ENCODE data around the gene MGLL. TPM values are rescaled to one million over a fixed set of nuclear protein-coding genes. Genes with fewer than 3 reads are reported as not detected.

MGLL gene
- total RNA-seq, 1 donor from 2014 or later = 45.7 TPM

DNA sequence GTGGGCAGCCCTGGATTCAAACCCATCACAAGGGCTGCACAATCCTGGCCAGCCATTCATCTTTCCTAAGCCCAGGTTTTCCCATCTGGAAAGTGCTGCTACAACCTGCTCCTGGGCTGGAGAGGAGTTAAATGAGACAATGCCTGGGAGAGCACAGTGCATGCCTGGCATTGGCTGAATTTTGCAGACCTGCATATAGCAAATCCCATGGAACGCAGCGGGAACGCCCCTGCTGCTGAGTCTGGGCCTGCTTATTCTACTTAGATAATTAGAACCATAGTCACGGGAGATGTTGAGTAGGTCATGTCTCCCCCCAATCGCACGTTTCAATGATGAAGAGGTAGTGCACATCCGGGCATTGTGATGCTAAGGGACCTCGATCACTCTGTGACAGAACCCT lies 102.9 kb downstream of the MGLL start:
- intact Hi-C loops (cut with DNase I) = no loop called here
- peak; percentile 69 for DNase-seq (ENCODE audit: low spot score)

DNA sequence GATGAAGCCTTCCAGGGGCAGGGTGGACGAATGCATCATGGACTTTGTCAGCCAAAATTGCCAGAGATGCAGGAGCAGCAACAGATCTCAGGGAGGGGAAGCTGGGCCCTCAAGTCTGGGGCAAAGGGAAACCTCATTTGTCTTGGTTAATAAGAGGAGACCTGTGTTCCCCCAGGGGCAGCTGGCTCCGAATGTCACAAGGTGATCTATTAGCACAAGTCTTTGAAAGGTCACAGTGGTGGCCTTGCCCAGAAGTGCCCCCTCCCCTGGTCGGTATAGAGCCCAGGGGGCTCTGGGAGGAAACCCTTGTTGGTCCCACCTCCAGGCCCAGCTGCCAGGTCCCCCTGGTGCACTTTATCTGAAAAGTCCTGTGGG lies 103.4 kb downstream of the MGLL start:
- intact Hi-C loops (cut with DNase I) = no loop called here
- peak; percentile 68 for DNase-seq (ENCODE audit: low spot score)

DNA sequence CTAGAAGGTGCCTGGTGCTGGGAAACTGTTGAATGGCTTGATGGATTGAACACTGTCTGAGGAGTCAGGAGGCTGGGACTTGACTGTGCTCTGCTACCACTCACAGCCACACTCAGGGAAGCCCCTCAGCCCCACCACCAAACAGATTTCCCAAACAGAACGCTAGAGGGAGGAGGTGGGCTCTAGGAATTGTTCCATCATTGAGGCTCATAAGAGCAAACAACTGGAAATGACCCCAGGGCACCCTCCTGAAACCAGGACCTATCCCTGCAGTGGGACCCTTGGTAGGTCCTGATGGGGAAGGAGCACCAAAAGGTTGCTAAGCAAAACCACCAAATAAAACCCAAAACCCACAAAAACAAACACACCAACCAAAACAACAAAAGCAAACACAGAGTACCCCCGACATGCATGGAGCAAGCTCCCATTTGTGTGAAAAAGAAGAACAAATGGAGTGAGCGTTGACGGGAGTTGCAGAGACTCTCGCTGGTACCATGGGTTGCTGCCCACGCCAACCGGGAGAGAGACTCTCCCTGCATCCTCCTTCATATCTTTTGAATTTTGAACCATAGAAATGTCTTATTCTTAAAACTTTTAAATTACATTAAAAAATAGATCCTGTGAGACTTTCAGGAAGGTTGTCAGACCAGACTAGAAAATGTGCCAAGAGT lies 103.9 kb downstream of the MGLL start:
- intact Hi-C loops (cut with DNase I) = no loop called here
- peak; percentile 44 for DNase-seq (ENCODE audit: low spot score)

DNA sequence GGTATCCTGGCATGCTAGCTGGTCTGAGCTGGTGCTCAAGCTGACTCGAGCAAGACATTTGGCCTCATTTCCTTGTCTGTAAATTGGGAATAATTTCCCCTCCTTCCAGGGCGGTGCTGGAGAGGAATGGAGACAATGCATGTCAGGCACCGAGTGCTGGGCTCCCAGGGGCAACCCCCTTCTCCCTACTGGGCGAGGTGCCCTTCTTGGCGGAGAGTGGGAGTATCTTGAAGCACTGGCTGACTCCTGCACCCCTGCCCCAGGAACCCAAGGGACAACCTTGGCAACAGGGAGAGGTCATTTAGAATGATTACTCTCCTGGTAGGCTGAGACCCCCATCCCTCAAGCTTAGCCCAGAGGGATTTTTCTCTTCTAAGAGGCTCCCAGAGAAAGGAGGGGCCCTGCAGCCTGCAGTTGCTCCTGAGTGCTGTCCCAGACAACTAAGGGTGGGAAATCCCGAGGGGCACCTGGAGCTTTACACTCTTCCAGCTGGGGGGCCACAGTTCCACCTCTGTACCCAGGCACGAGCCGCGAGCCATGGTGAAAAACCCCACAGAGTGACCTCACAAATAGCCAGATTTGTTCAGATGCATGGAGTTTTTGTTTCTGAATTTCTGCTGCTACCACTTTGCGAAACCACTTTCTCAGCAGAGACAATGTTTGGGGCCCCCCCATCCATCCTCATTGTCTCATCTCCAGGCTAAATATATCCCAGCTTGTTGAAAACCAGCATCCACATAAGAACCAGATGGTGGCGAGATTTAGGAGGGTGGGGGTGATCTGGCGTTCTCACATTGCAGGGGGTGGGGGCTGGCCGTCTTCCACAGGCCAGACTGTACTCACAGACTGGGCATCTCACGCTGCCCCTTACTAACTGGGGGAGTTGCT lies 104.7 kb downstream of the MGLL start:
- DNase-seq (ENCODE audit: low spot score) = peak; percentile 65
- intact Hi-C loops (cut with DNase I) = no loop called here

DNA sequence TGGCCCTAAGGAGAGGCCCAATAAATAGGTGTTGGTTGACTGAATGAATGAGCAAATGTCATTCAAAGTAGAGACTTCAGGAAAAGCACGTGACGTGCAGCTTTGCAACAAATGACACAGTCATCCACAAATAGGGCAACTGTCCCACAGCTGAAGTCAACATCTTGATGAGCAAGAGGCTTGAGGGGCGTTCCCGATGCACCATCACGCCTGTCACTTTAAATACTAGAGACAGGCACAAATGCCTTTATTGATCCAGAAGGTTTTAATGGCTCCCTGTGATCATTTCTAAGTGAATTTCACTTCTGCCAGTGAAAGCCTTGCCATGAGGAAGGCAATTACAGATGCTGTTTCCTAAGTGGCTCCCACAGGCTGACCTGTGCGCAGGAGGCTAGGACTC lies 105.9 kb downstream of the MGLL start:
- DNase-seq (ENCODE audit: low spot score) = peak; percentile 6
- intact Hi-C loops (cut with DNase I) = no loop called here

DNA sequence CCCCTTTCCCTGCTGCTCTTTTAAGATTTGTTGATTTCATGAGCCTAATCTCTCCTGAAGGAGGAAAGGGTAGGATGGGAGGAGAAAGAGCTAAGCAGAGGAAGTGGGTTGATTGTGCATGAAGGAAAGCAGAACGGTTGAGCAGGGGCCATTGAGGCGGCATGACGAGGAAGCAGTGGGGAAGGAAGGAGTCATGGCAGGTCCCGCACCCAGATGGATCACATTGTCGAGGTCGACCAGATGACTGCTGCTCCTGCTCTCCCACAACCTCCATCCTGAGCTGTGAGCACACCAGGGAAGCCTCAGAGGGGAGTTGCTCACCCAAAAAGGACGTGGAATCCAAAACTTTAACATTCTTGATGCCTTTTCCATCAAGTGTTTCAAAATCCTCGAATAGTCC lies 106.8 kb downstream of the MGLL start:
- peak; percentile 61 for DNase-seq (ENCODE audit: low spot score)
- intact Hi-C loops (cut with DNase I) = no loop called here

DNA sequence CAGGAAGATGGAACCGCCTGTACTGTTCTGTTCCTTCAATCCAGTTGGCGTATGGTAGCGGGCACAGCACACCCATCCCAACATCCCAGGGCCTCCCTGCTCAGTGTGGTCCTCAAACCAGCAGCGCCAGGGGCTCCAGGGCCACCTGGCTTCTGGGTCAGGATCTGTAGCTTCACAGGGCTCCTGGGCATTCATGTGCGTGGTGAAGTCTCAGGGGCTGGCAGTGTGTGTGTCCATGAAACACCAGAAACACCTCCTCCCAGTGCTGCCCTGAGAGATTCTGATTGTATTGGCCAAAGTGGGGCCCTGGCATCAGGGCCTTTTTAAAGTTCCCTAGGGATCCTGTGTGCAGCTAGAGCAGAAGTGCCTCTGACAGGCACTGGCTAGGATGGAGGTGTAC lies 107.4 kb downstream of the MGLL start:
- intact Hi-C loops (cut with DNase I) = loop anchor here (5.0 kb wide), 1 partner anchor 32 kb away; no protein-coding TSS in a partner anchor

DNA sequence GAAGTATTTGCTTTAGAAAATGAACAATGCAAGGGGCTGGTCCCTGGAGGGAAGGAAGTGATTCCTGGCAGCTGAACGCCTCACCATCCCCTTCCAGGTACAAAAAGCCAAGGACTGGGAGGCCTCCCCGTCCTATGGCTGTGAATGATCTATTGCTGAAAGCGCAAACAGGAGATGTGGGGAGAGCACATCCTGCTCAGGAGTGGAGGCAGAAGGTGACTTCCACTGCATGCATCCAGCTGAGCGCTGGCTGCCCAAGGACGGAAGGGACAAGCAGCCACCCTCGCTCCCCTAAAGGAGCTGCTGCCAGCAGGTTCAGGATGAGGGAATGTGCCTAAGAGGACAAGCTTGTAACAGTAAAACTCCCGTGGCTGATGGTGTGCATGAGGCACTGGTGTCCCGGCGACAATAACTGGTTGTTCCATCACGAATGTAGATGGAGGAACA lies 108.2 kb downstream of the MGLL start:
- peak; percentile 73 for DNase-seq (ENCODE audit: low spot score)
- intact Hi-C loops (cut with DNase I) = loop anchor here (5.0 kb wide), 1 partner anchor 33 kb away; no protein-coding TSS in a partner anchor

More for the DNA sequence above, 107.4 kb downstream of the MGLL start:
- peak; percentile 67 for DNase-seq (ENCODE audit: low spot score)

DNA sequence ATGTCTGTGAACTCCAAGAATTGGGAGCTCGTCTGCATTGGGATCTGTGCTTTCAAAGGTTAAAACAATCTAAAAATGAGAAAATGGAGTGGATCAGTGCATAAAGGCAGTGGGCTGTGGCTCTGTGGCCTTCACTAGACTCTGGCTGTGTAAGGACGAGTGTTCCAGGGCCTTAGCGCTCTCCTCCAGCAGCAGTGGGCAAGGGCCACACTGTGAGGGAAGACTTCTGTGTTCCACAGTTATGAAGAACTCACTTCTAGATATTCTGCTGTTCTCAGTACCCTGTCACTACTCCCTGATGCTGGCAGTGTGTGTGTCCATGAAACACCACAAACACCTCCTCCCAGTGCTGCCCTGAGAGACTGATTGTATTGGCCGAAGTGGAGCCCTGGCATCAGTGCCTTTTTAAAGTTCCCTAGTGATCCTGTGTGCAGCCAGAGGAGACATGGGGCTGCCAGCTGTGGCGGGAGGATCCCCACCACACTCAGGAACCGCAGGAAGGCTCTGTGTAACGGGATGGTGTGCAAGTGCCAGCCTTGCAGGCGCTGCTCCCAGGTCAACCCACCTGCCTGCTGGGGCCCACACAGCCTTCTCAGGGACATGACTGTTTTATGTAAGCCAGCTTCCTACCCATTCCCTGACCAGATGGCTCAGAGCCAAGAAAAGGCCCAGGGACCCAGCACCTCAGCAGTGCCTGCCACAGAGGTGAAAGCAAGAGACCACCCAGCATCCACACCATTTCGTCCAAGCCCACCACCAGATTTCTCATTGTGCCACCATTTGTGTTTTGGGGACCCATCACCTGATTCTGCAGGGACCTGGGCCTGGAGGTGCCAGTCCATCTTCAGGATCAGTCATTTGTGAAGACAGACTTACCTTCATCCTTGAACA lies 109.2 kb downstream of the MGLL start:
- DNase-seq (ENCODE audit: low spot score) = peak; percentile 69

DNA sequence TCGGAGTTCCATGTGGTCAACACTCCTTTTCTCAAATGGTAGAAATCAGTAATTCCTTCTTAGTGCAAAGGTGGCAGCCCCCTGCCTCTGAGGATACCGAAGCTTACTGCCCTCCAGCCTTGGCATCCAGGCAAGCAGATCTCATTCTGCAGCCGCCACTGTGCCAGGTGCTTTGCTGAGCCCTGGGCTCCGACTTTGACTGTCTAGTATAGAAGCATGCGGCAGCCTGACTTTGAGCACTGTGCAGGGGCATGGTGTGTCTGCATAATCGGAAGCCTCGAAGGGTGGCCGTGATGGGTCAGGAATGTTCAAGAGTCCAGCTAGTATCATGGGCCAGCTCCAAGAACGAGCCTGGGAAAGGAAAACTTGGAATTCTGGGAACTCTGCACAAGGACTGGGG lies 109.9 kb downstream of the MGLL start:
- peak; percentile 50 for DNase-seq (ENCODE audit: low spot score)
- intact Hi-C loops (cut with DNase I) = loop anchor here (5.0 kb wide), 1 partner anchor 35 kb away; no protein-coding TSS in a partner anchor

More for the DNA sequence above, 109.2 kb downstream of the MGLL start:
- intact Hi-C loops (cut with DNase I) = loop anchor here (5.0 kb wide), 1 partner anchor 34 kb away; no protein-coding TSS in a partner anchor

DNA sequence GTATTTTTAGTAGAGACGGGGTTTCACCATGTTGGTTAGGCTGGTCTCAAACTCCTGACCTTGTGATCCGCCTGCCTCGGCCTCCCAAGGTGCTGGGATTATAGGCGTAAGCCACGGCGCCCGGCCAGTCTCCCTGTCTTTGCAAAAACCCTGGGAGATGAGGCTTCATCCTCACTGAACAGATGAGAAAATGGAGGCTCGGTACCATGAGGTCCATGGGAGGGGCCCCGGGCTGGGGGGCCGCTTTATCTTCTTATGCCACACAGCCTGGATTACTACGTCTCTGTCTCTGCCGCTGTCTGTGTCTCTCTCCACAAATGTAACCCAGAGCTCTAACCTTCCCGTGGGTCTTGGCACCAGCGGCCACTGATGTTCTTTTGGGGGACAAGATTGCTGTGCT lies 110.4 kb downstream of the MGLL start:
- DNase-seq (ENCODE audit: low spot score) = peak; percentile 26
- intact Hi-C loops (cut with DNase I) = loop anchor here (5.0 kb wide), 1 partner anchor 35 kb away; no protein-coding TSS in a partner anchor

DNA sequence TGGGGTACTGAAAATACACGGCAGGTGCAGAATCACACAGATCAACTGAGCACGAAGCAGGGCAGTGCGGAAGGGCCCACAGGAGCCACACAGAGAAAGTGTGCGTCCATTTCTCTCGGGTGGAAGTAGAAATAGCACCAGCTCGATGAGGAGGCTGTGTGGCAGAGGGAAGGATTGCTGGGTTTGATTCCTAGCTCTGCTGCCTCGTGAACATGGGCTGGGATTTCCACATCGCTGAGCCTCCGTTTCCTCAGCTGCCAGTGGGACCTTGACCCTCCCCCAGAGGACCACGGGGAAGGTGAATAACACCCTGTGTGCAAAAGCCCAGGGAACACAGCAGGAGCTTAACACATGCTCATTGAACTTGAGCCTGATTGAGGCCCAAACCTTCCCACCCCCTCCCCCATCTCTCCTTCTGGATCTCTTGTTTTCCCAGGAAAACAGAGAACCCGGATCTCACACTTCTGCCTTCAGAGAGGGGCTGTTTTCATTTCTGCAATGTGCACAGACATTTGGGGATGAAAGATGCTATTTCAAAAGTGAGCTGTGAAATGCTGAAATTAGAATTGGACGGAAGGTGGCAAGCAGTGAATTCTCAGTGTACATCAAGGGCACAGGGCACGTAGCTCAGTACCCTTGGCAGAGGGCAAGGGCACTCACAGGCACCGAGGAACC lies 111.2 kb downstream of the MGLL start:
- intact Hi-C loops (cut with DNase I) = loop anchor here (5.0 kb wide), 1 partner anchor 36 kb away; no protein-coding TSS in a partner anchor
- DNase-seq (ENCODE audit: low spot score) = peak; percentile 56

DNA sequence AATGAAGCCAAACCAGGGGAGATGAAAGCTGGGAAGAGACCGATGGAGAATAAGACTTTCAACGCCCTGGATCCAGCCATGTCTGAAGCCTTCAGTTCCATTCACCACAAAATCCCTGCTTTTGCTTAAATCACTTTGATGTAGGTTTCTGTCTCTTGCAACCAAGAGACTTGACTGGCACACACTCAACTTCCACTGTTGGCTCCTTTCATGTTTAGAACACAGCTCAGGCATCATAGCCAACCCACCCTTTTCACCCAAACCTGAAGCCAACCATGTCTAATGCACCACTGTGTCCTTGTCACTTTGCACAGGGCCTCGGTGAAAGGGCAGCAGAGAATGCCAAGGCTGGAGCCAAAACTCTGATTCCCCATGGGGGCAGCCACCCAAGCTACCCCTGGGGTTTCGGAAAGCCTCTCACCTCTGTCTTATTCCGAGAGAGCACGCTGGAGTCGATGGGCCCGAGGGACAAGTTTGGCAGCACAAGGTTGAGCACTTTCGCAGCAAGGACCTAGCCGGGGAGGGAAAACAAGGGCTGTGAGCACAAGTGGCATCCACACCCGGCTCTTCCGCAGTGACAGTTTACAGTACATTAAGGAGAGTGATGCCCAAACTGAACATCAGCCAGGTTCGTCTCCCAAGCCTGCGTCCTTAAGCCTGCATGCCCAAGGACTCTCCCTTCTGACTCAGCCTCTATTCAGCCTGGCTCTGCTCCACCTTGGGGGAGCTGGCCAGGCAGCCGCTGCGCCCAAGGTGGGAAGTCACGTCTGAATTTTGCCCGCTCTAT lies 112.0 kb downstream of the MGLL start:
- DNase-seq (ENCODE audit: low spot score) = peak; percentile 54
- intact Hi-C loops (cut with DNase I) = loop anchor here (5.0 kb wide), 1 partner anchor 37 kb away; no protein-coding TSS in a partner anchor

DNA sequence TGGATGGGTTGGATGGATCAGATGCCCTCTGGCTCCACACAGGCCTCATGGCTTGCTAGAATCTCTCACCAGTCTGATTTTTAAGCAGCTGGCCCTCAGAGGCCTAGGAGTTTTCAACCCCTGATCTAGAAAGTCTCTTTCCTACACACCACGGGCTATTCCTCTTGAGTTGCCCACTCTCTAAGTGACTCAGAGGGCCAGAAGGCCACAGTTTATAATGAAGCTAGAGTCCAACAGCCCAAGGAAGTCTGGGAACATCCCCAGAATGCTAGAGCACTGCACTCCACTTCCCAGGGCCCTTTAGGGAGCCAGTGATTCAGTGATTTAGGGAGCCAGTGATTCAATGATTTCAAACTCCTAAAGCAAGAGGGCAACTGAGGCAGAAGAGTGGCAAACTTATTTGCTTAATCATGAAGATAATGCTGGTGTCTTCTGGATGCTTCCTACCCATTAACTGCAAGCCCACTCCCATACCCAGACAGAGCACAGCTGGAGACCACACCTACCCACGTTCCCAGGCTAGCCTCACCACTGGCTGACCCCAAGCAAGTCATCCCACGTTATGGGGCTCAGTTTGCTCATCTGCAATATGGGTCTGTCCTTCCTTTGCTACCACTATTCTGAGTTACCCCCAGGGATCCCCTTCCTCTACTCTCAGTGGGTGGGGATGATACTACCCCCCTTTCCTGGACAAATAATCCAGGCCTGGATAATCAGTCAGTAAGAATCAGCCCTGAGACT lies 112.8 kb downstream of the MGLL start:
- intact Hi-C loops (cut with DNase I) = loop anchor here (5.0 kb wide), 1 partner anchor 38 kb away; no protein-coding TSS in a partner anchor
- DNase-seq (ENCODE audit: low spot score) = peak; percentile 54

DNA sequence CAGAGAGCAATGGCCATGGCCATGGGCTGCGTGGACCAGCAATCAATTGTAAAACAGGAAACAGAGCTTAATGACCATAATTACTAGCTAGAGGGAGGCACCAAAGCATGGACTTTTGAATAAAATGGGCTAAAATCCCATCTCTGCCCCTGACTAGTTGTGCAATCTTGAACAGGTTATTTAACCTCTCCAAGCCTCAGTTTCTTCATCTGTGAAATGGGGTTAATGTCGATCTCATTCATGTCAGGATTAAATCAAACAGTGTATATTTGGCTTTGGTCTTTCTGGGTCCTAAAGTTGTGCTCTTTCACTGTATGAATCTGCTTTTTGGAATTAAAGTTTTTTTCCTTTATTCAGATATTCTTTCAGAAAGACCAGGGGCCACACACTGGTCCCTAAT lies 113.5 kb downstream of the MGLL start:
- DNase-seq (ENCODE audit: low spot score) = no peak
- intact Hi-C loops (cut with DNase I) = no loop called here

DNA sequence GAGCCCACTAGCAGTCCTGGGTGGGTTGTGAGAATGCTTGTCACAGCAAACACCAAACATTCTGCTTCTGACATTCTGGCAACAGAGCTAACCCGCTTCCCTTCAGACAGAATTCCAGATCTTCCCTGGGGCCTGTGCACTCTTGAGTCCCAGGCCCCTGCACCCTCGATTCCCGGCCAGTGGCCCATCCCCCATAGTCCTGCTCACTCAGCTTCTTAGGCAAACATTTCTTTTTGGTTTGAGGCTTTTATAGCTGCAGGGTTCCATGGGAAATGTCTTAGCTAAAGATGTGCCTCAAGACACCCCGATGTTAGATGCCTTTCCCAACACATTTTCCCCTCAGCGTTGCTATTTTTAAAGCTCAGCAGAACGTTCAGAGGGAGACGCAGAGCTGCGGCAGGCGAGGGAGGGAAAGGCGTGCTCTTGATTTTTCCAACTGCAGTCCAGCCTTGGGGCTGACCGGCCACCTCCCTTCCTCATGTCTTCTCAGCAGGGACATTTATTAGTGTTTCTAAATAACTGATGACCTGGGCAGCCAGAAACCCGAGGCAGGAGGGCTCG lies 114.4 kb downstream of the MGLL start:
- DNase-seq (ENCODE audit: low spot score) = peak; percentile 78
- intact Hi-C loops (cut with DNase I) = no loop called here

DNA sequence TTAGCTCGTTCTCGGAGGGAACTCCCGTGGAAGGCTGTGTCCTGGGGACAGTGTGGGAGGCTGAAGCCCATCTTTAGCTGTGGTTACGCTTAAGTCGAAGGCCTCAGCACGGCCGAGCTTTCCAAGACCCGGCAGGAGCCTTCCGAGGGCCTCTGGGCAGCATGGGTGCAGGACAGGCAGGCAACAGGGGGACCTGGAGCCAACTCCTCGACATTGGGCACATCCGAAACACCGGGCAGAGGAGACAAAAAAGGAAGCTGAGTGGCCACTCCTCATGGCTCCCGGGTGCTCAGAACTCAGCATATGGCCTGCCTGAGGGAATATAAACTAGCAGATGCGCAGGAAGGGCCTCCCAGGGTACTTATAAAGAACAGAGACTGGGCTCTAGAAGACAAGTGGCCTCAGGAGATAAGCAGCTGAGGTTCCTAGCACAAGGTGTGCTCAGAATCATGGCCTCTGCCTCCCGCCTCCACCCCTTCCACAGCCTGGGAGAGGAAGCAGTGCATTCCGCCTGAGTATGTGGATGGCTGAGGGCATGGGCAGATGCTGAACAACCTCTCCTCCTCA lies 115.4 kb downstream of the MGLL start:
- peak; percentile 73 for DNase-seq (ENCODE audit: low spot score)
- intact Hi-C loops (cut with DNase I) = no loop called here

All from cardiac septum (tissue), 1 donor.